Effector memory CD8-positive, alpha-beta T cell (primary cell): ENCODE measurements around the gene CDX4.

ENCODE experiments used
- ATAC-seq: fragments of 150-1000 bp; cut with Tn5 transposase; replicated peaks from 2 replicates; pipeline ENCODE4 v1.10.0; 2021; ENCODE audit warnings: mild to moderate bottlenecking, moderate library complexity
- DNase-seq, 3 experiments: peaks; one replicate each; pipeline ENCODE4 v3.0.0; 2021
- H3K27ac Mint-ChIP-seq, 2 donors: one replicate each; pipeline ENCODE4 v1.8.0; 2022; ENCODE audit warnings: mild to moderate bottlenecking in 2 of 2, mixed read lengths in 2 of 2, moderate library complexity in 2 of 2
- H3K27me3 Mint-ChIP-seq, 2 donors: one replicate each; pipeline ENCODE4 v1.8.0; 2022; ENCODE audit warnings: mixed read lengths in 2 of 2
- H3K36me3 Mint-ChIP-seq: one replicate; pipeline ENCODE4 v1.8.0; 2022; ENCODE audit warnings: mild to moderate bottlenecking, moderate library complexity, mixed read lengths; ENCODE audit not compliant: insufficient read depth
- H3K4me1 Mint-ChIP-seq, 2 donors: one replicate each; pipeline ENCODE4 v1.8.0; 2022; ENCODE audit warnings: low read depth in 2 of 2, mixed read lengths in 2 of 2
- H3K4me3 Mint-ChIP-seq, 2 donors: one replicate each; pipeline ENCODE4 v1.8.0; 2022; ENCODE audit warnings: mild to moderate bottlenecking in 2 of 2, mixed read lengths in 2 of 2, moderate library complexity in 2 of 2
- H3K9me3 Mint-ChIP-seq, 2 donors: one replicate each; pipeline ENCODE4 v1.8.0; 2022; ENCODE audit warnings: mixed read lengths in 2 of 2
- total RNA-seq, 9 experiments: gene quantifications; one replicate each; lab custom pipeline; 2026; lab: John Stamatoyannopoulos, UW

The CDX4 gene
- total RNA-seq: 0 reads per million in 9 experiments

GRCh38 chrX:73446831-73447230, at the start of gene CDX4:
Gene CDX4, plus strand, starts transcription at chrX:73447053. Its CDS starts 201 bp downstream, at chrX:73447254.
- H3K27me3 Mint-ChIP-seq: peaks cover 22 to 41% of the 10 kb centered on the region in 2 donors
- peaks cover 4 to 9% of the 10 kb centered on the region in 2 donors for H3K4me1 Mint-ChIP-seq
- no peak for ATAC-seq
- DNase-seq: no peak
- H3K27ac Mint-ChIP-seq: no peak within 1 kb of the TSS
- no peaks in the 10 kb centered on the region for H3K9me3 Mint-ChIP-seq
- H3K36me3 Mint-ChIP-seq: no peaks in the 10 kb centered on the region
- no peak within 1 kb of the TSS for H3K4me3 Mint-ChIP-seq

- H3K4me1 Mint-ChIP-seq: no peaks in the 10 kb centered on the region
- H3K4me3 Mint-ChIP-seq: no peak overlapping the region
- peaks cover 0 to 7% of the 10 kb centered on the region in 2 donors for H3K27me3 Mint-ChIP-seq
- ATAC-seq: no peak
- H3K9me3 Mint-ChIP-seq: no peaks in the 10 kb centered on the region
- no peak for DNase-seq
- H3K36me3 Mint-ChIP-seq: no peaks in the 10 kb centered on the region
- H3K27ac Mint-ChIP-seq: no peak overlapping the region
These were observed 48.5 kb upstream of the CDX4 start for GRCh38 chrX:73398185-73398914.

- ATAC-seq: no peak
These were observed 46.6 kb upstream of the CDX4 start for GRCh38 chrX:73400136-73400748.

GRCh38 chrX:73401591-73402266, 45.1 kb upstream of the CDX4 start:
- Mint-ChIP-seq H3K4me3 (no peak overlapping the region), H3K9me3 (no peaks in the 10 kb centered on the region), H3K27ac (no peak overlapping the region), H3K27me3 (peaks cover 0 to 7% of the 10 kb centered on the region in 2 donors), H3K4me1 (no peaks in the 10 kb centered on the region), H3K36me3 (no peaks in the 10 kb centered on the region)
- ATAC-seq: no peak
- no peak for DNase-seq

More at GRCh38 chrX:73400136-73400748, 46.6 kb upstream of the CDX4 start:
- DNase-seq: no peak
- Mint-ChIP-seq H3K36me3 (no peaks in the 10 kb centered on the region), H3K4me3 (no peak overlapping the region), H3K27ac (no peak overlapping the region), H3K9me3 (no peaks in the 10 kb centered on the region), H3K4me1 (no peaks in the 10 kb centered on the region), H3K27me3 (peaks cover 0 to 7% of the 10 kb centered on the region in 2 donors)

GRCh38 chrX:73412930-73413329, 33.9 kb upstream of the CDX4 start:
- no peaks in the 10 kb centered on the region for H3K4me1 Mint-ChIP-seq
- H3K4me3 Mint-ChIP-seq: no peak overlapping the region
- H3K27me3 Mint-ChIP-seq: no peaks in the 10 kb centered on the region
- no peak overlapping the region for H3K27ac Mint-ChIP-seq
- no peak for ATAC-seq
- DNase-seq: no peak
- H3K9me3 Mint-ChIP-seq: peaks cover 6 to 12% of the 10 kb centered on the region in 2 donors
- no peaks in the 10 kb centered on the region for H3K36me3 Mint-ChIP-seq

GRCh38 chrX:73447311-73447794, 500 bp downstream of the CDX4 start:
- Mint-ChIP-seq H3K4me1 (peaks cover 4 to 9% of the 10 kb centered on the region in 2 donors), H3K27me3 (peaks cover 27 to 41% of the 10 kb centered on the region in 2 donors), H3K36me3 (no peaks in the 10 kb centered on the region), H3K4me3 (no peak overlapping the region), H3K27ac (no peak overlapping the region), H3K9me3 (no peaks in the 10 kb centered on the region)
- DNase-seq: no peak
- ATAC-seq: no peak

- H3K9me3 Mint-ChIP-seq: no peaks in the 10 kb centered on the region
- H3K27ac Mint-ChIP-seq: no peak overlapping the region
- no peak for DNase-seq
- H3K27me3 Mint-ChIP-seq: peaks cover 28 to 41% of the 10 kb centered on the region in 2 donors
- H3K36me3 Mint-ChIP-seq: no peaks in the 10 kb centered on the region
- H3K4me3 Mint-ChIP-seq: no peak overlapping the region
- no peak for ATAC-seq
- peaks cover 4 to 9% of the 10 kb centered on the region in 2 donors for H3K4me1 Mint-ChIP-seq
These were observed 1.5 kb downstream of the CDX4 start for GRCh38 chrX:73448379-73448778.

- Mint-ChIP-seq H3K9me3 (no peaks in the 10 kb centered on the region), H3K36me3 (no peaks in the 10 kb centered on the region), H3K27ac (no peak overlapping the region), H3K4me1 (no peaks in the 10 kb centered on the region), H3K4me3 (no peak overlapping the region), H3K27me3 (peaks cover 5 to 13% of the 10 kb centered on the region in 2 donors)
- DNase-seq (no peak), ATAC-seq (no peak)
These were observed 8.3 kb downstream of the CDX4 start for GRCh38 chrX:73455171-73455570.

- ATAC-seq (no peak), DNase-seq (no peak)
- H3K36me3 Mint-ChIP-seq: no peaks in the 10 kb centered on the region
- H3K9me3 Mint-ChIP-seq: no peaks in the 10 kb centered on the region
- no peaks in the 10 kb centered on the region for H3K4me1 Mint-ChIP-seq
- peaks cover 2 to 5% of the 10 kb centered on the region in 2 donors for H3K27me3 Mint-ChIP-seq
- H3K27ac Mint-ChIP-seq: no peak overlapping the region
- no peak overlapping the region for H3K4me3 Mint-ChIP-seq
These were observed 10.5 kb downstream of the CDX4 start for GRCh38 chrX:73457306-73457705.

- H3K27ac Mint-ChIP-seq: no peak overlapping the region
- ATAC-seq: no peak
These were observed 21.5 kb downstream of the CDX4 start for GRCh38 chrX:73468376-73468775.

GRCh38 chrX:73478961-73479360, 32.1 kb downstream of the CDX4 start:
- H3K36me3 Mint-ChIP-seq: no peaks in the 10 kb centered on the region
- DNase-seq (no peak), ATAC-seq (no peak)
- peaks cover 0 to 7% of the 10 kb centered on the region in 2 donors for H3K27me3 Mint-ChIP-seq
- peaks cover 0 to 3% of the 10 kb centered on the region in 2 donors for H3K9me3 Mint-ChIP-seq
- no peak overlapping the region for H3K27ac Mint-ChIP-seq
- no peaks in the 10 kb centered on the region for H3K4me1 Mint-ChIP-seq
- no peak overlapping the region for H3K4me3 Mint-ChIP-seq

More at GRCh38 chrX:73468376-73468775, 21.5 kb downstream of the CDX4 start:
- Mint-ChIP-seq H3K4me3 (no peak overlapping the region), H3K27me3 (no peaks in the 10 kb centered on the region), H3K36me3 (no peaks in the 10 kb centered on the region), H3K4me1 (no peaks in the 10 kb centered on the region), H3K9me3 (no peaks in the 10 kb centered on the region)
- DNase-seq: no peak

- DNase-seq (no peak), ATAC-seq (no peak)
- H3K9me3 Mint-ChIP-seq: peaks cover 0 to 3% of the 10 kb centered on the region in 2 donors
- no peak overlapping the region for H3K27ac Mint-ChIP-seq
- H3K4me1 Mint-ChIP-seq: no peaks in the 10 kb centered on the region
- peaks cover 0 to 7% of the 10 kb centered on the region in 2 donors for H3K27me3 Mint-ChIP-seq
- H3K4me3 Mint-ChIP-seq: no peak overlapping the region
- H3K36me3 Mint-ChIP-seq: no peaks in the 10 kb centered on the region
These were observed 34.7 kb downstream of the CDX4 start for GRCh38 chrX:73481521-73481920.

- Mint-ChIP-seq H3K27me3 (no peaks in the 10 kb centered on the region), H3K9me3 (peaks cover 4 to 18% of the 10 kb centered on the region in 2 donors), H3K4me1 (no peaks in the 10 kb centered on the region), H3K4me3 (no peak overlapping the region), H3K27ac (no peak overlapping the region), H3K36me3 (no peaks in the 10 kb centered on the region)
- ATAC-seq: no peak
- DNase-seq: no peak
These were observed 43.8 kb downstream of the CDX4 start for GRCh38 chrX:73490661-73491060.
